SK-N-SH treated with all-trans-retinoic acid at 6 μM for 48 hours (cell line): ENCODE measurements around the gene MYL6B.

Experiments used
- ATAC-seq: fragments of 200-7000 bp; cut with Tn5 transposase; 3 replicates; pipeline ENCODE4 v1.9.1; 2020; ENCODE audit warnings: mild to moderate bottlenecking, moderate library complexity
- ARNTL ChIP-seq: fragments of 450-650 bp; formaldehyde crosslinking; IDR thresholded peaks from 2 replicates; pipeline ENCODE4 v1.5.0; 2020; ENCODE audit warnings: low read depth, mild to moderate bottlenecking, moderate library complexity, borderline replicate concordance
- BACH2 ChIP-seq: fragments of 250-450 bp; sonication (Bioruptor Pico); IDR thresholded peaks from 2 replicates; pipeline ENCODE4 v1.9.0; 2021; ENCODE audit warnings: mild to moderate bottlenecking, borderline replicate concordance
- CSDC2 ChIP-seq: fragments of 250-450 bp; sonication (Bioruptor Pico); IDR thresholded peaks from 2 replicates; pipeline ENCODE4 v1.5.0; 2020; ENCODE audit warnings: mild to moderate bottlenecking, moderate library complexity
- ESRRG ChIP-seq: fragments of 250-450 bp; sonication (Bioruptor Pico); IDR thresholded peaks from 2 replicates; pipeline ENCODE4 v1.6.1; 2021; ENCODE audit warnings: mild to moderate bottlenecking
- GLIS3 ChIP-seq: fragments of 250-450 bp; sonication (Bioruptor Pico); IDR thresholded peaks from 2 replicates; pipeline ENCODE4 v1.5.0; 2020; ENCODE audit warnings: mild to moderate bottlenecking, moderate library complexity
- ISL1 ChIP-seq: fragments of 250-450 bp; sonication (Bioruptor Pico); IDR thresholded peaks from 2 replicates; pipeline ENCODE4 v2.1.2; 2022; ENCODE audit warnings: mild to moderate bottlenecking, moderate library complexity
- OSR1 ChIP-seq: fragments of 250-450 bp; sonication (Bioruptor Pico); IDR thresholded peaks from 2 replicates; pipeline ENCODE4 v1.8.0; 2022; ENCODE audit warnings: moderate library complexity, mild to moderate bottlenecking, inconsistent platforms
- PPARA ChIP-seq: fragments of 250-450 bp; sonication (Bioruptor Pico); IDR thresholded peaks from 2 replicates; pipeline ENCODE4 v1.5.0; 2020; ENCODE audit warnings: mild to moderate bottlenecking, borderline replicate concordance
- RARB ChIP-seq: fragments of 250-450 bp; sonication (Bioruptor Pico); IDR thresholded peaks from 2 replicates; pipeline ENCODE4 v1.8.0; 2021; ENCODE audit warnings: mild to moderate bottlenecking, moderate library complexity
- SNAI2 ChIP-seq: fragments of 250-450 bp; sonication (Bioruptor Pico); IDR thresholded peaks from 2 replicates; pipeline ENCODE4 v1.5.0; 2020; ENCODE audit warnings: mild to moderate bottlenecking, moderate library complexity
- TCF4 ChIP-seq: fragments of 250-450 bp; sonication (Bioruptor Pico); IDR thresholded peaks from 2 replicates; pipeline ENCODE4 v1.8.0; 2021; ENCODE audit warnings: mild to moderate bottlenecking, moderate library complexity, borderline replicate concordance
- TOX ChIP-seq: fragments of 250-450 bp; sonication (Bioruptor Pico); IDR thresholded peaks from 2 replicates; pipeline ENCODE4 v1.8.0; 2021; ENCODE audit warnings: mild to moderate bottlenecking, moderate library complexity, borderline replicate concordance
- ZC3H10 ChIP-seq: fragments of 250-450 bp; sonication (Bioruptor Pico); IDR thresholded peaks from 2 replicates; pipeline ENCODE4 v1.5.1; 2021; ENCODE audit warnings: mild to moderate bottlenecking, moderate library complexity
- ZFP3 ChIP-seq: fragments of 250-450 bp; sonication (Bioruptor Pico); IDR thresholded peaks from 2 replicates; pipeline ENCODE4 v1.5.0; 2020; ENCODE audit warnings: mild to moderate bottlenecking, moderate library complexity
- ZFP30 ChIP-seq: fragments of 450-650 bp; formaldehyde crosslinking; IDR thresholded peaks from 2 replicates; pipeline ENCODE4 v1.5.0; 2022; ENCODE audit warnings: mild to moderate bottlenecking, moderate library complexity
- ZNF565 ChIP-seq: fragments of 450-650 bp; formaldehyde crosslinking; conservative IDR thresholded peaks from 2 replicates; pipeline ENCODE4 v1.5.0; 2020; ENCODE audit warnings: low read depth, mild to moderate bottlenecking, moderate library complexity
- ZNF70 ChIP-seq: fragments of 450-650 bp; formaldehyde crosslinking; IDR thresholded peaks from 2 replicates; pipeline ENCODE4 v1.5.0; 2020; ENCODE audit warnings: mild to moderate bottlenecking, moderate library complexity
- ZNF8 ChIP-seq: fragments of 450-650 bp; formaldehyde crosslinking; IDR thresholded peaks from 2 replicates; pipeline ENCODE4 v1.5.0; 2020; ENCODE audit warnings: mild to moderate bottlenecking, moderate library complexity
- TF ChIP-seq, protein P1 (sequence below): fragments of 250-450 bp; sonication (Bioruptor Pico); IDR thresholded peaks from 2 replicates; pipeline ENCODE4 v1.5.0; 2020; ENCODE audit warnings: mild to moderate bottlenecking, moderate library complexity
- TF ChIP-seq, protein P2 (sequence below): fragments of 250-450 bp; sonication (Bioruptor Pico); IDR thresholded peaks from 2 replicates; pipeline ENCODE4 v1.8.0; 2021; ENCODE audit warnings: low read depth, mild to moderate bottlenecking, moderate library complexity, borderline replicate concordance
- TF ChIP-seq, protein P3 (sequence below): fragments of 250-450 bp; sonication (Bioruptor Pico); IDR thresholded peaks from 2 replicates; pipeline ENCODE4 v1.8.0; 2020; ENCODE audit warnings: mild to moderate bottlenecking, moderate library complexity, borderline replicate concordance
- TF ChIP-seq, protein P4 (sequence below): fragments of 250-450 bp; sonication (Bioruptor Pico); IDR thresholded peaks from 2 replicates; pipeline ENCODE4 v1.5.1; 2021; ENCODE audit warnings: mild to moderate bottlenecking, moderate library complexity
- TF ChIP-seq, protein P5 (sequence below): fragments of 250-450 bp; sonication (Bioruptor Pico); IDR thresholded peaks from 2 replicates; pipeline ENCODE4 v1.5.1; 2020; ENCODE audit warnings: low read depth, mild to moderate bottlenecking, moderate library complexity

The MYL6B gene

DNA sequence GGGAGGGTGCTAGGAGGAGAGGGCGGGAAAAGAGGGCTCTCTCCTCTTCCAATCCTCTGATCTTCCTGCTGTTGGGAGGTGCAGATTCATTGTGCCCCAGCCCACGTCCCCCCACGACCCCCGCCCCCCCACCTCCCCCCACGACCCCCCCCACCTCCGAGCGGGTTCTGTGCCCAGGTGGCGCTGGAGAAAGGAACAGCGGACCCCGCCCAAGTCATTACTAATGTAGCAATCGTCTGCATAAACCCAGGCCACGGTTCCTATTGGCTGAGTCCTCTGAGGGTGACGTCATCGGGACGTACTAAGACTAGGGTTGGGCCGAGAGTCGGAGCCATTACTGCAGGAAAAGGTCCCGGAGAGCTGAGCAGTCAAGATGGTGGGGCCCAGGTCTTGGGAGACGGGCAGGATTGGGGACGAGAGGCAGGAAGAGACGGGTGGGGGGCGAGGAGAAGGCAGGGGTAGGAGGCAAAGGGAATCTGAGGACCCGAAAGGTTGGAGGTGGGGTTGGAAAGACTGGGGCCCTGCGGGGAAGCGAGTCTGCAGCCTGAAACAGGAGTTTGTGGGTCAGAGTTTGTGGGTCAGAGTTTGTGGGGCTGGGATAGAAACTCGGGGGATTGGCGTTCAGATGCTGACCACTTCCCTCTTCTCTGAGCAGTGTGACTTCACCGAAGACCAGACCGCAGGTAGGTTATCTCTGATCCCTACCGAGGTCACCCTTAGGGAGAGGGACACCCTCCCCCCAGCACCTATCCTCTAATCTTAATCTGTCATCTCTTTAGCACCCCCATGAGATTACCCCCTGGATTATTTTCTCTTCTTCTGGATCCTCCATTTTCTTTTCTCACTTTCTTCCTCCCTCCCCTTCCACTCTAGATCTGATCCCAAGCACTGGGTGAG is 5.9 kb downstream of the MYL6B start, which contains the start of gene MYL6:
Gene MYL6 (plus strand): TSS at position 331 of the 897 bp plus-strand sequence. CDS start 43 bp downstream, at position 374.
- peak; percentile 86 for ATAC-seq
- TF ChIP-seq, protein P1, sequence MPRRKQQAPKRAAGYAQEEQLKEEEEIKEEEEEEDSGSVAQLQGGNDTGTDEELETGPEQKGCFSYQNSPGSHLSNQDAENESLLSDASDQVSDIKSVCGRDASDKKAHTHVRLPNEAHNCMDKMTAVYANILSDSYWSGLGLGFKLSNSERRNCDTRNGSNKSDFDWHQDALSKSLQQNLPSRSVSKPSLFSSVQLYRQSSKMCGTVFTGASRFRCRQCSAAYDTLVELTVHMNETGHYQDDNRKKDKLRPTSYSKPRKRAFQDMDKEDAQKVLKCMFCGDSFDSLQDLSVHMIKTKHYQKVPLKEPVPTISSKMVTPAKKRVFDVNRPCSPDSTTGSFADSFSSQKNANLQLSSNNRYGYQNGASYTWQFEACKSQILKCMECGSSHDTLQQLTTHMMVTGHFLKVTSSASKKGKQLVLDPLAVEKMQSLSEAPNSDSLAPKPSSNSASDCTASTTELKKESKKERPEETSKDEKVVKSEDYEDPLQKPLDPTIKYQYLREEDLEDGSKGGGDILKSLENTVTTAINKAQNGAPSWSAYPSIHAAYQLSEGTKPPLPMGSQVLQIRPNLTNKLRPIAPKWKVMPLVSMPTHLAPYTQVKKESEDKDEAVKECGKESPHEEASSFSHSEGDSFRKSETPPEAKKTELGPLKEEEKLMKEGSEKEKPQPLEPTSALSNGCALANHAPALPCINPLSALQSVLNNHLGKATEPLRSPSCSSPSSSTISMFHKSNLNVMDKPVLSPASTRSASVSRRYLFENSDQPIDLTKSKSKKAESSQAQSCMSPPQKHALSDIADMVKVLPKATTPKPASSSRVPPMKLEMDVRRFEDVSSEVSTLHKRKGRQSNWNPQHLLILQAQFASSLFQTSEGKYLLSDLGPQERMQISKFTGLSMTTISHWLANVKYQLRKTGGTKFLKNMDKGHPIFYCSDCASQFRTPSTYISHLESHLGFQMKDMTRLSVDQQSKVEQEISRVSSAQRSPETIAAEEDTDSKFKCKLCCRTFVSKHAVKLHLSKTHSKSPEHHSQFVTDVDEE (CRISPR knock-in tag): peak; percentile 74
- TF ChIP-seq ZNF70 (0 out of 2 replicates have a peak, but pooled peaks have one; percentile 39), ZC3H10 (CRISPR knock-in tag) (0 out of 2 replicates have a peak, but pooled peaks have one; percentile 60), CSDC2 (CRISPR knock-in tag) (peak; percentile 93), ARNTL (CRISPR knock-in tag) (peak; percentile 51; the same call in 1 of the 2 replicates), ISL1 (CRISPR knock-in tag) (no peak), PPARA (peak; percentile 90), TOX (CRISPR knock-in tag) (peak; percentile 86), OSR1 (no peak), ZNF8 (CRISPR knock-in tag) (peak; percentile 6; the same call in 1 of the 2 replicates), BACH2 (CRISPR knock-in tag) (peak; percentile 74; the same call in 1 of the 2 replicates), TCF4 (CRISPR knock-in tag) (no peak), ZFP3 (CRISPR knock-in tag) (peak; percentile 58; the same call in 1 of the 2 replicates), GLIS3 (CRISPR knock-in tag) (peak; percentile 78; the same call in 1 of the 2 replicates), RARB (CRISPR knock-in tag) (peak; percentile 92), ZNF565 (CRISPR knock-in tag) (no peak; the same call in 1 of the 2 replicates), SNAI2 (peak; percentile 89; the same call in 1 of the 2 replicates), ESRRG (peak; percentile 84), ZFP30 (CRISPR knock-in tag) (peak; percentile 62; the same call in 1 of the 2 replicates)
- TF ChIP-seq, protein P2, sequence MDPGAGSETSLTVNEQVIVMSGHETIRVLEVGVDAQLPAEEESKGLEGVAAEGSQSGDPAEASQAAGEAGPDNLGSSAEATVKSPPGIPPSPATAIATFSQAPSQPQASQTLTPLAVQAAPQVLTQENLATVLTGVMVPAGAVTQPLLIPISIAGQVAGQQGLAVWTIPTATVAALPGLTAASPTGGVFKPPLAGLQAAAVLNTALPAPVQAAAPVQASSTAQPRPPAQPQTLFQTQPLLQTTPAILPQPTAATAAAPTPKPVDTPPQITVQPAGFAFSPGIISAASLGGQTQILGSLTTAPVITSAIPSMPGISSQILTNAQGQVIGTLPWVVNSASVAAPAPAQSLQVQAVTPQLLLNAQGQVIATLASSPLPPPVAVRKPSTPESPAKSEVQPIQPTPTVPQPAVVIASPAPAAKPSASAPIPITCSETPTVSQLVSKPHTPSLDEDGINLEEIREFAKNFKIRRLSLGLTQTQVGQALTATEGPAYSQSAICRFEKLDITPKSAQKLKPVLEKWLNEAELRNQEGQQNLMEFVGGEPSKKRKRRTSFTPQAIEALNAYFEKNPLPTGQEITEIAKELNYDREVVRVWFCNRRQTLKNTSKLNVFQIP (CRISPR knock-in tag): no peak
- TF ChIP-seq, protein P3, sequence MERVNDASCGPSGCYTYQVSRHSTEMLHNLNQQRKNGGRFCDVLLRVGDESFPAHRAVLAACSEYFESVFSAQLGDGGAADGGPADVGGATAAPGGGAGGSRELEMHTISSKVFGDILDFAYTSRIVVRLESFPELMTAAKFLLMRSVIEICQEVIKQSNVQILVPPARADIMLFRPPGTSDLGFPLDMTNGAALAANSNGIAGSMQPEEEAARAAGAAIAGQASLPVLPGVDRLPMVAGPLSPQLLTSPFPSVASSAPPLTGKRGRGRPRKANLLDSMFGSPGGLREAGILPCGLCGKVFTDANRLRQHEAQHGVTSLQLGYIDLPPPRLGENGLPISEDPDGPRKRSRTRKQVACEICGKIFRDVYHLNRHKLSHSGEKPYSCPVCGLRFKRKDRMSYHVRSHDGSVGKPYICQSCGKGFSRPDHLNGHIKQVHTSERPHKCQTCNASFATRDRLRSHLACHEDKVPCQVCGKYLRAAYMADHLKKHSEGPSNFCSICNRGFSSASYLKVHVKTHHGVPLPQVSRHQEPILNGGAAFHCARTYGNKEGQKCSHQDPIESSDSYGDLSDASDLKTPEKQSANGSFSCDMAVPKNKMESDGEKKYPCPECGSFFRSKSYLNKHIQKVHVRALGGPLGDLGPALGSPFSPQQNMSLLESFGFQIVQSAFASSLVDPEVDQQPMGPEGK (CRISPR knock-in tag): no peak
- TF ChIP-seq, protein P4, sequence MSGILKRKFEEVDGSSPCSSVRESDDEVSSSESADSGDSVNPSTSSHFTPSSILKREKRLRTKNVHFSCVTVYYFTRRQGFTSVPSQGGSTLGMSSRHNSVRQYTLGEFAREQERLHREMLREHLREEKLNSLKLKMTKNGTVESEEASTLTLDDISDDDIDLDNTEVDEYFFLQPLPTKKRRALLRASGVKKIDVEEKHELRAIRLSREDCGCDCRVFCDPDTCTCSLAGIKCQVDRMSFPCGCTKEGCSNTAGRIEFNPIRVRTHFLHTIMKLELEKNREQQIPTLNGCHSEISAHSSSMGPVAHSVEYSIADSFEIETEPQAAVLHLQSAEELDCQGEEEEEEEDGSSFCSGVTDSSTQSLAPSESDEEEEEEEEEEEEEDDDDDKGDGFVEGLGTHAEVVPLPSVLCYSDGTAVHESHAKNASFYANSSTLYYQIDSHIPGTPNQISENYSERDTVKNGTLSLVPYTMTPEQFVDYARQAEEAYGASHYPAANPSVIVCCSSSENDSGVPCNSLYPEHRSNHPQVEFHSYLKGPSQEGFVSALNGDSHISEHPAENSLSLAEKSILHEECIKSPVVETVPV (CRISPR knock-in tag): peak; percentile 75; the same call in 1 of the 2 replicates
- TF ChIP-seq, protein P5, sequence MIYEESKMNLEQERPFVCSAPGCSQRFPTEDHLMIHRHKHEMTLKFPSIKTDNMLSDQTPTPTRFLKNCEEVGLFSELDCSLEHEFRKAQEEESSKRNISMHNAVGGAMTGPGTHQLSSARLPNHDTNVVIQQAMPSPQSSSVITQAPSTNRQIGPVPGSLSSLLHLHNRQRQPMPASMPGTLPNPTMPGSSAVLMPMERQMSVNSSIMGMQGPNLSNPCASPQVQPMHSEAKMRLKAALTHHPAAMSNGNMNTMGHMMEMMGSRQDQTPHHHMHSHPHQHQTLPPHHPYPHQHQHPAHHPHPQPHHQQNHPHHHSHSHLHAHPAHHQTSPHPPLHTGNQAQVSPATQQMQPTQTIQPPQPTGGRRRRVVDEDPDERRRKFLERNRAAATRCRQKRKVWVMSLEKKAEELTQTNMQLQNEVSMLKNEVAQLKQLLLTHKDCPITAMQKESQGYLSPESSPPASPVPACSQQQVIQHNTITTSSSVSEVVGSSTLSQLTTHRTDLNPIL (CRISPR knock-in tag): peak; percentile 95
